GM12891 (cell line): ENCODE data around the gene TCF7L1.
"Not testable (repeated sequence)": the region's sequence is repeated elsewhere in the genome, so short reads cannot be mapped to it uniquely, and the experiment has no call there.

ENCODE experiments used
- DNase-seq: peaks from one replicate; pipeline ENCODE4 v3.0.0; 2011; ENCODE audit warnings: low spot score; ENCODE audit not compliant: insufficient read length
- FAIRE-seq: peaks from 2 replicates; lab custom pipeline; 2011; peaks lifted over from hg19 to GRCh38; lab: Jason Lieb, UNC
- PAX5 ChIP-seq: IDR thresholded peaks from 2 replicates; pipeline ENCODE4 v1.6.1; 2011; ENCODE audit warnings: low read length, moderate library complexity, mild to moderate bottlenecking; ENCODE audit not compliant: insufficient read depth, severe bottlenecking
- POLR2A ChIP-seq: IDR thresholded peaks from 2 replicates; pipeline ENCODE4 v1.6.1; 2011; ENCODE audit warnings: low read depth, low read length, control low read depth
- POLR2AphosphoS5 ChIP-seq: IDR thresholded peaks from 2 replicates; pipeline ENCODE4 v1.6.1; 2011; ENCODE audit warnings: low read depth, low read length, control low read depth
- POU2F2 ChIP-seq: IDR thresholded peaks from 2 replicates; pipeline ENCODE4 v1.6.1; 2011; ENCODE audit warnings: low read depth, mild to moderate bottlenecking, control low read depth, low read length, moderate library complexity
- SPI1 ChIP-seq: IDR thresholded peaks from 2 replicates; pipeline ENCODE4 v1.6.1; 2011; ENCODE audit warnings: low read depth, low read length, control low read depth
- TAF1 ChIP-seq: IDR thresholded peaks from 2 replicates; pipeline ENCODE4 v1.6.1; 2011; ENCODE audit warnings: low read depth, low read length, control low read depth

Gene TCF7L1

DNA sequence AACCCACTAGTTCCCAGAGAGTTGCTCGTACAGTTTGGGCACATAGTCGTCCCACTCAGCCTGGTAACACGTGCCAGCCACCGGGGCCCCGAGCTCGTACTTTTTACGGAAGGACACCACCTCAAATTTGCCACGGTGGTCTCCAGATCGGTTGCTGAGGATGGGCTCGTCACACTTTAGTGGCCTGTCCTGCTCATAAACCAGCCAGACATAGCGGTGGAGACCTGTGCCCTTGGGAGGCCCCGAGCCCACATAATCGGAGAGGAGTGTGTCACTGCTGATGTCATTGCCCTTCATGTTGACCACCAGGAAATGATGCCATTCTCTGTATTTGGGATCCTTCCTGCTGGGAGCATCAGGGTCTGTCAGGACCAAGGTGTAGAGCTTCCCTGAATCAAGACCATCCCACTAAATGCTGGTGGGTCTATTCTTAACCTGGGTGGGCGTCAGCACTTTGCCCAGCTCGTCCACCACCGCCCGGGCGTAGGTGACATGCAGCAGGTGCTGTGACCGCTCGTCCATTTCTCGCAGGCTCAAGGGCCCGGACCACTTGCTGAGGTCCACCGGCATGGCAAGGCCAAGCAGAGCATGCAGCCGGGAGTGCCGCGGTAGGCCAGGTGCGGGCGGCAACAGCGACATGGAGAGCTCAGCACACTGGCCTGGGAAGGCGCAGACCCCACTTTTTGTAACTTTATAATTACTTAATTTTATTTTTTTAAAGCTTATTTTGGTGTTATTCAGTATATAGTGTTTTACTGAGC, 208.3 kb downstream of the TCF7L1 start:
- TF ChIP-seq POLR2A (no peak), SPI1 (no peak), PAX5 (no peak), POU2F2 (no peak), TAF1 (no peak), POLR2AphosphoS5 (no peak)
- FAIRE-seq (no peak), DNase-seq (no peak)

DNA sequence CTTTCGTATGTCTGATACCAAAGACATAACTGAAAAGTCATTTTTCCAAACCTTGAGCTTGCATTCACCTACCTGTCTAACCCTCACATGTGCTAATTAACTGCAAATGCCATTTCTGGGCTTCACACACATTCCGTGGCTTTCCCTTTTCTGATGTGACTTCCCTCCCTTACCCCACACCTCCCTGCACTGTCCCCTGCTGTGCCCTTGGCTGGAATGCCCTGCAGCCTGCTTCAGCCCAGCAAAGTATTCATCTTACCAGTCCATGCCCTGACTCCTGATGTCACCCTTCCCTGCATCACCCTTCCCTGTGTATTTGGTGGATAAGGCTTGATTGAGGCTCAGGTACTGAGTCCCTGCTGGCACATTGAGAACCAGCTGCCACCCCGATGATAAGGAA, 209.0 kb downstream of the TCF7L1 start:
- DNase-seq (no peak), FAIRE-seq (no peak)
- TF ChIP-seq POLR2AphosphoS5: no peak

DNA sequence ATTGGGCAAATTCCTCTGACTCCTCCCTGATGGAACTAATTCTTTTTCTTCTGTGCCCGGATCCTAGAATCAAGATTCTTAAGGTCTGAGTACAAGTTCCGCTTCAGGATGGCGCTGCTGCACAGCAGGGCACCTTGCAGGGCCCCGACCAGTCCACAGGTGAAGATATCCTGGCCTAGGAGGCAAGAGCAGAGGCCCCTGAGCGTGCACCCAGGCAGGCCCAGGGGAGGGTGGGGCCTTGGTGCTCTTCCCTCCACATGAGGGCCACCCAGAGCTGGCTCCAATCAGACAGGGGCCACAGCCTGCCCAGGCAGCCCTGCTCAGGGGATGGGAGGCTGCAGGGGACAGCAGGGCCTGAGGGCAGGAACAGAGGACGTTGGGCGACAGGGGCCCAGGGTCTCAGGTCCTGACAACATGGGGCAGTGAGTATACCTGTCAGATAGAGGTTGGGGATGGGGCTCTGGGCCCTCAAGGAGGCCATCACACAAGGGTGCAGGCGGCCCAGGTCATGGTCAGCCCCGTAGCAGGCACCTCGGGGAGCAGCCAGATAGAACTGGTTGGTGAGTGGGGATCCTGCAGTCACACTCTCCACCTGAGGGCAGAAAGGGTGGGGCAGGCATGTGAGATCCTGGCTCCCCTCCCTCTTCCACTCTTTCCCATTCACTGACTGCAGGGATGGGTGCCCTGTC, 210.2 kb downstream of the TCF7L1 start:
- FAIRE-seq, DNase-seq: not testable (repeated sequence)

DNA sequence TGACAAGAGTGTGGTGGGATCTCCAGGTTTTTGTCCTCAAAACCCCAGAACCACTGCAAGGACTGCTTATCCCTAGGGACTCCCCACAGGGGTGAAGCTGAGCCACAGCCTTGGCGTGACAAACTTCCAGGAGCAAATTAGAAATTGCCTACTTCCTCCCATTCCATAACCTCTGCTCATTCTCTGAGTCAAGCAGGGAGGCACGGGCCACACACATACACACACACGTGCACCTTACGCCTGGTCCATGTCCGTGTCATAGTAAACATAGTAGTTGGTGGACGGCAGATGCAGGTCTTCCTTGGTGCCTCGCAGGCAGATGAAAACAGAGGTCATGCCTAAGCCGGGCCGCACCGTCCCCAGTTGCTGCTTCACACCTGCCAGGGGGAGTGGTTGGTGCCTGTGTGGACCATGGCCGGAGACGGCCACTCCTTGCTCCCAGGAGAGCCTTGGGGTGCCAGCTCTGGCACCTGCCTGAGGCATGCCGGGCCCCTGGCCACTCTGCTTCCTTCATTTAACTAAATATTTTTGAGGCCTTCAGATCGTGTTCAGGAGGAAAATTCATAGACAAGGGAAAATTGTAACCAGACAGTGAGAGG, 211.3 kb downstream of the TCF7L1 start:
- no peak for TF ChIP-seq SPI1
- TF ChIP-seq PAX5: no peak
- no peak for TF ChIP-seq POU2F2
- no peak for TF ChIP-seq POLR2AphosphoS5
- TF ChIP-seq POLR2A: no peak
- no peak for TF ChIP-seq TAF1
- no peak for DNase-seq
- no peak for FAIRE-seq

DNA sequence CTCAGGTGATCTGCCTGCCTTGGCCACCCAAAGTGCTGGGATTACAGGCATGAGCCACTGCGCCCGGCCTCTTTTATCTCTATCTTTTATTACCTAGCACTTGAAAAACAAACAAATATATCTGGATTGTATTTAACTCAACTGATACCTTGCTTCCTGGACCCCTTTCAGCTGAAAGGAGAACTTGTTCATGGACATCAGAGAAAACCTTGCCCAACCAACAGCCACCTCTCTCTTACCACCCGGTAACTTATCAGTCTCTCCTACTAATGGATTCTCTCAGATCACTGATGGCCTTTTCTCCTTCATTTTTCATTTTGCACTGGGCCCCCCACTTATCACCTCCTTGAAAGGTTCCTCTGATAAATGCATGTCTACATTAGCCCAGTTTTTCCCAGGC, 214.4 kb downstream of the TCF7L1 start:
- FAIRE-seq (no peak), DNase-seq (no peak)
- TF ChIP-seq SPI1 (no peak), POLR2AphosphoS5 (no peak), POLR2A (no peak), POU2F2 (no peak), TAF1 (no peak), PAX5 (no peak)

DNA sequence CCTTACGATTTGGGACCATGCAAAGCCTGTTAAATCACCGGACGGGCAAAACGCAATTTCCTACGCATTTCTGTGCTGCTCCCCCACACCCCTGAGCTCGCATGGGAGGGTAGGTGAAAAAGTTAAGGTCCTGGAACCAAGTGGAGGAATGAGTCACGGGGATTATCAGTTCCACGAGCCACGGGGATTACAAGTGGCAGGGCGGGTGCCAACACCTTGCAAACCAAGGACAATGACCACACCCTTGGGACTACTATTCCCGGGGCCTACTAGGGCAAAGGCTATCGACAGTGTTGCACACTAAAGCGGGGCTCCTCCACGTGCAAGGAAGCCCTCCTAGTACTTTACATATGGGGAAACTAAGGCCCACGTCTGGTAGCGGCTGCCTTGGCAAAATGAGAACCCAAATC, 220.7 kb downstream of the TCF7L1 start:
- TF ChIP-seq POU2F2 (no peak), PAX5 (no peak), SPI1 (no peak), POLR2AphosphoS5 (no peak), TAF1 (no peak), POLR2A (no peak)
- FAIRE-seq (no peak), DNase-seq (no peak)

DNA sequence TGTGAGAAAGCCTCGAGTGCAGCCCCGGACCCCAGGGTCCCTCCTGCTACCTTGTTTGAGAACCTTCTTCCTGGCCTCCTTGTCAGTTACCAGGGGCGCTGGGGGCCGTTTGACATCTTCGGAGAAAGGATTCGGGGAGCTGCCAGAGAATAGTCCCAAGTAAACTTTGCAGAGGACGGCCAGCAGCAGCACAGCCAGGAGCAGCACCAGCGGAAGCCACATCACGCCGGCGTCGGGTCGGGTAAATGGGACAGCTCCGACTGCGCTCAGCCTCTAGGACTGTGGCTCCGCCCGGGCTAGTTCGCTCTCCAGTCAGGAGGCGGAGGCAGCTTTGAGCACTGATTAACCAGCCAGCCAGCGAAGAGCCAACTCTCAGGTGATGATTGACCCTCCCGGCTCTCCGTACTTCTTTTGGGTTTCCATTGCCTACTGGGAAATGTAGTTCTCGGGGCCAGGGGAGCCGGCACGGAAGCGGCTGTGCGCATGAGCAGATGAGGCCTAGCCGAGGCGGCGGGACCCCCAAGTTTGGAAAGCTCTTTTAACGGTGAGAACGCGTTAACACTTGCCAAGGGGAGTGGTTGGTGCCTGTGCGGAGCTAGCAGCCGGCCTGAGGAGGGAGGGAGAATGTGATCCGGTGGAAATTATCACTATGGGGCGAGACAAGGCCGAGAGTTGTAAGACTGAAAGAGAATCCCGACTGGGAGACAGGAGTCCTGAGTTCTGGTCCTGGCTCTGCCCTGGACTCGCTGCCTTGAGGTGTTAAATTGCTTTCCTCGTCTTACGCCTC, 221.3 kb downstream of the TCF7L1 start, which contains the start of the genes ELMOD3 and RETSAT:
Gene ELMOD3, plus strand, starts transcription at position 484 of the 787 bp plus-strand sequence. CDS start 2,430 bp downstream, outside the sequence.
Gene RETSAT, minus strand, starts transcription at position 243 of the 787 bp plus-strand sequence. Its CDS starts 21 bp downstream, at position 222.
- DNase-seq (peak; percentile 92), FAIRE-seq (peak; percentile 98)
- TF ChIP-seq POU2F2: peak; percentile 62
- TF ChIP-seq SPI1: no peak
- TF ChIP-seq PAX5: no peak
- peak; percentile 99 for TF ChIP-seq POLR2A
- TF ChIP-seq TAF1: peak; percentile 99
- TF ChIP-seq POLR2AphosphoS5: peak; percentile 99

DNA sequence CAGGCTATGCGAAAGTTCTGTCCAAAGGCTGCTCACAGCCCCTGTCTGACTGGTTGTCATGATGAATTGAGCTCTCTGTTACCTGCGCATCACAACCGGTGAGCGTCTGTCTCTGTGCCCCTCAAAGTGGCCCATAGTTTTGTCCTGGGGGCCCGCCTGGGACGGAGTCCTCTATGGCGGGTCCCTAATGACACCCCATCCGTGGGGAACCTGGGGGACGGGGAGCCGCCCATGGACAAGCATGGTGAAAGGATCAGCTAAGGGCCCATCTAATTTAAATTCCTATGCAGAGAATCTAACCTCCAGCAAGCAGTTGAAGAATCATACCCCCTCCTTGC, 221.8 kb downstream of the TCF7L1 start:
- no peak for FAIRE-seq
- DNase-seq: no peak
- TF ChIP-seq PAX5 (no peak), POLR2AphosphoS5 (no peak), POU2F2 (no peak), TAF1 (no peak), POLR2A (no peak), SPI1 (no peak)

DNA sequence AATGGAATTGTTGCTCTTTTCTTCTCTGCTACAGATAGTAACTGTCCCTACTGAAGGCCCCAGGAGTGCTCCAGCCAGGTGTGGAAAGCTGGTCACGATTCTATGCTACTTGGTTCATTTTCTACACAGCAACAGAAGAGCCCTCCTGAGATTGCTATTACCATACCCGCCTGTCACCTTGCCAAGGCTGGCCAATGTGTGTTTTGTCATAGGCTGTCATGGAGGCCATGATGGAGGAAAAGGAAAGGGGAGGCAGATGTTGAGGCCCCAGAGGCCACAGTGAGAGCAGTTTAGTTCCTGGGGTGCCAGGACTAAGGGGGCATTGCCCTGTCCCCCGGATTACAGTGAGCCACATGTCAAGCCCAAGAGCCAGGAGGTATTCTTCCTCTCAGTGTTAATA, 222.3 kb downstream of the TCF7L1 start:
- FAIRE-seq: no peak

More for the DNA sequence above, 222.3 kb downstream of the TCF7L1 start:
- no peak for TF ChIP-seq POLR2A
- no peak for TF ChIP-seq TAF1
- no peak for TF ChIP-seq PAX5
- no peak for TF ChIP-seq POLR2AphosphoS5
- no peak for TF ChIP-seq POU2F2
- no peak for DNase-seq
